ENCODE measurements around the gene PPP4R3A. TPM values are rescaled to one million over a fixed set of nuclear protein-coding genes. Genes with fewer than 3 reads are reported as not detected.

PPP4R3A gene
- total and polyA plus RNA-seq, 10 of the 15 experiments (the other 5 are each of a cell fraction or from before 2014, with no cell fraction given): 19.4 to 97.8 (median 62.9) TPM

- TF ChIP-seq CBX5 (IDR thresholded peaks at IDR 0.05; ENCODE audit: low read depth) (no peak), EGR1 (IDR thresholded peaks at IDR 0.05; ENCODE audit: borderline replicate concordance in 1 of 2, low read depth in 2 of 2, low read length in 2 of 2) (no peak), MTA3 (IDR thresholded peaks at IDR 0.05; ENCODE audit: borderline replicate concordance, low read length) (no peak), RELA (IDR thresholded peaks at IDR 0.05; ENCODE audit: borderline replicate concordance, partially characterized antibody) (no peak), NFYB (IDR thresholded peaks at IDR 0.05; ENCODE audit: insufficient read depth, low read depth, low read length) (no peak), GATAD2B (conservative IDR thresholded peaks at IDR 0.05; ENCODE audit: low read depth) (no peak), ZBED1 (IDR thresholded peaks at IDR 0.05; ENCODE audit: borderline replicate concordance) (no peak), SREBF1 (IDR thresholded peaks at IDR 0.05; ENCODE audit: low read length) (no peak)
- TF ChIP-seq, protein P1, sequence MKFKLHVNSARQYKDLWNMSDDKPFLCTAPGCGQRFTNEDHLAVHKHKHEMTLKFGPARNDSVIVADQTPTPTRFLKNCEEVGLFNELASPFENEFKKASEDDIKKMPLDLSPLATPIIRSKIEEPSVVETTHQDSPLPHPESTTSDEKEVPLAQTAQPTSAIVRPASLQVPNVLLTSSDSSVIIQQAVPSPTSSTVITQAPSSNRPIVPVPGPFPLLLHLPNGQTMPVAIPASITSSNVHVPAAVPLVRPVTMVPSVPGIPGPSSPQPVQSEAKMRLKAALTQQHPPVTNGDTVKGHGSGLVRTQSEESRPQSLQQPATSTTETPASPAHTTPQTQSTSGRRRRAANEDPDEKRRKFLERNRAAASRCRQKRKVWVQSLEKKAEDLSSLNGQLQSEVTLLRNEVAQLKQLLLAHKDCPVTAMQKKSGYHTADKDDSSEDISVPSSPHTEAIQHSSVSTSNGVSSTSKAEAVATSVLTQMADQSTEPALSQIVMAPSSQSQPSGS (IDR thresholded peaks at IDR 0.05; ENCODE audit: low read length): no peak
- H3K9ac ChIP-seq (ENCODE audit: control insufficient read depth, insufficient read depth, low read length): no peak overlapping the region
- intact Hi-C loops (cut with micrococcal nuclease; ENCODE audit: unreplicated experiment) (no loop called here), in situ Hi-C loops (cut with MboI) (no loop called here)
- peaks cover 4 to 54% of the 10 kb centered on the region in 2 experiments for H3K36me3 ChIP-seq (ENCODE audit: control insufficient read depth in 2 of 2, insufficient read depth in 2 of 2, low read length in 1 of 2)
- H3K27me3 ChIP-seq (replicated peaks in 1 of 2; ENCODE audit: control insufficient read depth in 2 of 2, insufficient read depth in 2 of 2, low read length in 1 of 2): no peaks in the 10 kb centered on the region
- ChIA-PET POLR2A (no interaction called here), CTCF (interaction anchor here (0.6 to 1.2 kb wide), 2 partner anchors 11 to 31 kb away, joined by 3 to 4 read pairs; no protein-coding TSS in a partner anchor), RAD21 (ENCODE audit: unreplicated experiment) (no interaction called here), SMC1A (ENCODE audit: uncharacterized antibody, unreplicated experiment) (interaction anchor here (2.5 kb wide), 1 partner anchor 12 kb away, joined by 10 read pairs; no protein-coding TSS in a partner anchor)
- no peak for DNase-seq (ENCODE audit: low read depth, low spot score)
- no peak overlapping the region for H3K27ac ChIP-seq (ENCODE audit: control insufficient read depth, insufficient read depth)
- peaks cover 8% of the 10 kb centered on the region for H3K79me2 ChIP-seq (ENCODE audit: control insufficient read depth, insufficient read depth, low read length)
- 0 out of 2 replicates have a peak, but pooled peaks cover 4% of the 10 kb centered on the region for H3K4me1 ChIP-seq (ENCODE audit: control insufficient read depth, insufficient read depth, low read length)
- no peak for FAIRE-seq
- no peak for ATAC-seq
- no peak overlapping the region for H2AFZ ChIP-seq (ENCODE audit: control insufficient read depth, low read depth, low read length)
- no peaks in the 10 kb centered on the region; the same call in 1 of the 3 replicates for H3K9me3 ChIP-seq (replicated peaks; ENCODE audit: control insufficient read depth, insufficient read depth, low read length)
- peaks cover 2% of the 10 kb centered on the region; the same call in 1 of the 2 replicates for H4K20me1 ChIP-seq (ENCODE audit: control insufficient read depth, insufficient read depth)
- BruUV-seq (replicated peaks): no TSS peak
- no peak overlapping the region for H3K4me3 ChIP-seq
- WGBS (ENCODE audit: insufficient coverage, insufficient replicate concordance, low lambda C conversion rate, missing lambda C conversion rate): 94% methylated on average over 2 of the region's 2 CpGs
- H3K4me2 ChIP-seq (ENCODE audit: control insufficient read depth, insufficient read depth): no peak overlapping the region
These were observed 37.1 kb downstream of the PPP4R3A start for GRCh38 chr14:91473046-91473445.

Measured in GM12878 (cell line).